Glomerular endothelial cell (primary cell): Measurements from ENCODE around the gene NEUROD6. TPM values are rescaled to one million over a fixed set of nuclear protein-coding genes. Genes with fewer than 3 reads are reported as not detected.

Experiments
- DNase-seq: peaks from one replicate; pipeline ENCODE4 v3.0.0-alpha.2; 2011; ENCODE audit warnings: low read depth, low spot score; ENCODE audit errors: extremely low read depth
- total RNA-seq: library from RNA; depleted of rRNA; stranded (reverse); fragments of >200 nt; gene quantifications from 2 replicates; pipeline ENCODE4 v1.2.3, GENCODE V29; 2015

Gene NEUROD6
- total RNA-seq, 1 donor from 2014 or later, result not detected

DNA sequence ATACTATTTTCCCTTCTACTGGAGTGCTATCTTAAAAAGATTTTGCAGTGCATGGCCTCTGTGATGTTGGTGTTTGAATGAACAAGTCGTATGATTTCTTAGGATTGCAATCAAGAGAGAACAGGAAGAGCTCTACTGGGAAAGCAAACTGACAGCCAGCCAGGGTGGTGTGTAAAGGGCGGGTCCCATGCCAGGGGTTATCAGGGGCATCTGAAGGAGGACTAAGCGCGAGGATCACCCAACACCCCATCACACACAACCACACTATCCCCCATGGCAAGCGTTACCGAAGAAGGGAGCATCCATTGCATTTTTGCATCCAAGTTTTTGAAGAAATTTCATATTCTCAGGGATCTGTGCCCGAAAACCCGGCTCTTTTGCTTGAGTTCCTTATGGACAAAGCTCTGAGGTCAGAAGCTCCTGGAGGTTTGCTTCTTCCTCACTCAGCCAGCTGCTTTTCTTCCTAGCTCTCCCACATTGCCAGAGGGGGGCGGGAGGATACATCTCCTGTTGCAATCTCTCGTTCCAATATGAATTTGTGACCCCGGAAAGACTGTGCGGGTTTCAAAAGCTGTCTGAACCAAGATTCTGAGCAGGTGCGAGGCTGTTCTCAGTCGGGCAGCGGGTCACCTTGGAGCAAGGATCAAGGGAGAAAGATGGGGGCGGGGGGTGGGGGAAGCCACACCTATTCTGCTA, 5.2 kb downstream of the NEUROD6 start:
- DNase-seq, result no peak

- no peak for DNase-seq
Measured at GRCh38 chr7:31333291-31333690, 7.2 kb downstream of the NEUROD6 start.

GRCh38 chr7:31327071-31327470, 13.5 kb downstream of the NEUROD6 start:
- DNase-seq, result no peak

GRCh38 chr7:31326416-31326815, 14.1 kb downstream of the NEUROD6 start:
- no peak for DNase-seq

DNA sequence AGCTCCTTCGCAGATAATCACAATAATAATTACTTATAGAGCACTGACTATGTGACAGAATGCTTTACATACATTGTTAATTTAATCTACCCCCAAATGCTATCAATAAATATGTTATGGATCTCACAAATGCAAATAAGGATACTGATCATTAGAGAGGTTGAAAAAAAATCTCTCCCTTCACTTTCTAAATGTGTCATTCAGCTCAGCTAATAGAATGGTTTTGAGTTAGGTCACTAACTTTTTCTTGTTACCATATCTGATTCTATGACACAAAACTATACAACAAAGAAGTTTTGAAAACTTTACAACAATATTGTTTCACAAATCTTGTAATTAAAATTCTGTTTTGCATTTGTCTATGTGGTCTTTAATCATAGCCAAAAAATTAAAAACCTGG, 17.4 kb downstream of the NEUROD6 start:
- DNase-seq, result no peak

DNA sequence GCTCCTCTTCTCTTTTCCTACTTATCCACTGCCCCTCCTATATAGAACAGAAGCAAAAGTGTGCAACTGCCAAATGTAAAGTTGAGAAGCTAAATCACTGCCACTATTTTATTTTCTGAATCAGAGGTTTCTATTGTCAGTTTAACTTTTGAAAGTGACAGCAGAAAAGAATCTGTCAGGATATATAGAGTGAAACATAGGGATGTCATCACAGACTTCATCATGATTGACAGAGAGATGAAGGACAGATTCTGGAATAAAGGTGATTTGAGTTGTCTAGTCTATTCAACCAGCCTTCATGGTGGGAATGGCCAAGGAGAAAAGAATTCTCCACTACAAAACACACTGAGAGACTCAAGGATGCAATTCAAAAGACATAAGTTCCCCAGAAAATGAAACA, 19.9 kb downstream of the NEUROD6 start:
- no peak for DNase-seq

DNA sequence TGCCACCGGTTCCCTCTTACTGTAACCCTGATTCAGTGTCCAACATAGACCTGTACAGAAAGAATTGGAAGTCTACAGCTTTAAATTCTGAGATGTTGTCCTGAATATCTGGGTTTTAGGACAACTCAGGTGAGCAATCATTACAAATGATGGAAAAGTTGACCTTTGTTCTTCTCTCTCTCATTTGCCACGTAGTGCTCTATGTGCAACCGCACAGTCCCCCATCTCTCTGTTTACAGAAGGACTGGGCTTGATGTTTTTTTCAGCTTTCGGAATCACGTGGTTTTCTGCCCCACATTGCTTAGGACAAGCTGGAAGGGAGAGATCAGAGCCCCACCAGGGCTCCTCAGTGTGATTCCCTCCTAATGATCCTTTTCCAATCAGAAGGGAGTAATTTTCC, 22.2 kb downstream of the NEUROD6 start:
- no peak for DNase-seq

GRCh38 chr7:31316876-31317275, 23.6 kb downstream of the NEUROD6 start:
- no peak for DNase-seq

GRCh38 chr7:31315758-31316157, 24.8 kb downstream of the NEUROD6 start:
- no peak for DNase-seq

DNA sequence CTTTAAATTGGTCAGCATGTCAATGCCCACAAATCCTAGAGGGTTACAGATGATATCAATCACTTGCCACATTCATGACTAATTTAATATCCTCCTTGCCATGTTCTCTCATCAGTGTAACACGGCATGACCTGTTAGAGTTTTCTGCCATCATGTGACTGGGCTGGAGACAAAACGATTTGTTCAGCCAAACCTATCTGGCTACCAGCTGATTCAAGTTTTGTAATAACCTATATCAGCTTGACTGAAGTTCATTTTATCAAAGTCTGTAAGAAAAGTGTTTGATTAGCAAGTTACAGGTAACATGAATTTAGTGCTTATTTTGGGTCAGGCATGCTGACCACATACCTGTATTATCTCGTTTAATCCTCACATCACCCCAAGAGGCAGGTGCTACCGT, 25.7 kb downstream of the NEUROD6 start:
- DNase-seq, result no peak

GRCh38 chr7:31312889-31313288, 27.6 kb downstream of the NEUROD6 start:
- DNase-seq, result no peak

DNA sequence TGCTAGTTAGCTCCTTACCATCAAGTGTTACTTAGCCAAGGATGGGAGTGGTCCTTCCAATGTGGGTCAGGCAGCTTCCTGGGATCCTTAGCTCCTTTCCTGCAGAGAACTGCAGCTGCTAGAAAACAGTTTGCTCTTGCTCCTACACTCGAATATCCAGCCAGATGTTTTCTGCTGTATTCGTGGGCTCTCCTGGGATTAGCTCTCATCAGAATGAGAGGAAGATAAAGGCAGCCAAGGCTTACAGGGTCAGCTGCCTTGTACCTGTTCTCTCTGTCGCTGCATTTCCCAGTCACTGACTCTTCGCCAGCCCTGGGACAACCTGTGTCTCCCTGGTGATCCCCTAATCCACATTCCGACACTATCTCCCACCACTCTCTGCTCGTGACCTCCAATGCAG, 29.0 kb downstream of the NEUROD6 start:
- DNase-seq, result no peak

DNA sequence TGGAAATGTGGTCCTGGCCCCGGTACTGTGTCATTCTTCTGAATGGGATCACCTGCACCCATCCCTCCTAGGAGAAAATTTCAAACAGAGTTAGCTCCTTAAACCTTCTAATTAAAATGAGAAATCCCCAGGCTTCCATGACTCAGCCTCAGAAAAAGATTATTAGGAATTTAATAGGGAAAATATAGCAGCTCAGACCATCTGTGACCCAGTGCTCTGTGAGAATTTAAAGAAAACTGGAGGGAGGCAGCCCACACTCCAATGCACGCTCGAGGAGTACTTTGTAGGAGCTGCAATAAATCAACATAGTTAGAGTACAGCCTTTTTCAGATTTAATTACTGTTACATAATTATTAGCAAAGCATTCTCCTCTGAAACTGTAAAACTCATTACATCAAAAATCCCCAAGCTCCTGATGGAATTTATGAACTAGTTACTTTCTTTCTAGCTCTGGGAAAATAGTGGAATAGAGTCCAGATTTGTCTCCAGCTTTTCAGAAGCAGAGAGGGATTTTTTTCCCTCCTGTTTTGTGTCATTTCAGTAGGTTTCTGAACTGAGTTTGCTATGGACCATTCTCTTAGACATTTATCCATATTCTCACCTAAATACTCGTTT, 30.1 kb downstream of the NEUROD6 start:
- no peak for DNase-seq

GRCh38 chr7:31309407-31309806, 31.1 kb downstream of the NEUROD6 start:
- no peak for DNase-seq

GRCh38 chr7:31308652-31309051, 31.9 kb downstream of the NEUROD6 start:
- no peak for DNase-seq

- DNase-seq, result no peak
Measured at GRCh38 chr7:31307972-31308371, 32.6 kb downstream of the NEUROD6 start.

DNA sequence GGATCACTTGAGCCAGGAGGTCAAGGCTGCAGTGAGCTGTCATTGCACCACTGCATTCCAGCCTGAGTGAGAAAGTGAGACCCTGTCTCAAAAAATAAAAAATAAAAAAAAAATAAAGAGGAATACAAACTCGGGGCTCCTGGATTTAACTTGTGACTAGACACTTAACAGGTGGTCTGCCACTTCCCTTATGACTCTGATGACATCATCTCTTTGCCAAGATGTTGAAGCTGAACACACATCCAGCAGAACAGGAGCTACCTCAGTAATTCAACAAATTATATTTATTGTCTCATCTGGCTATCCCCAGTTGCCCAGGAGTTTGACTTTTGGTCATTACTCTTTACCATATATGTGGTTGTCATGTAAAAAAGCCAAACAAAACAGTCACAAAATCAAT, 35.3 kb downstream of the NEUROD6 start:
- DNase-seq, result no peak

- DNase-seq, result no peak
Measured at GRCh38 chr7:31304446-31304845, 36.1 kb downstream of the NEUROD6 start.

- no peak for DNase-seq
Measured at GRCh38 chr7:31302356-31302755, 38.2 kb downstream of the NEUROD6 start.

GRCh38 chr7:31299336-31299735, 41.2 kb downstream of the NEUROD6 start:
- DNase-seq, result no peak

DNA sequence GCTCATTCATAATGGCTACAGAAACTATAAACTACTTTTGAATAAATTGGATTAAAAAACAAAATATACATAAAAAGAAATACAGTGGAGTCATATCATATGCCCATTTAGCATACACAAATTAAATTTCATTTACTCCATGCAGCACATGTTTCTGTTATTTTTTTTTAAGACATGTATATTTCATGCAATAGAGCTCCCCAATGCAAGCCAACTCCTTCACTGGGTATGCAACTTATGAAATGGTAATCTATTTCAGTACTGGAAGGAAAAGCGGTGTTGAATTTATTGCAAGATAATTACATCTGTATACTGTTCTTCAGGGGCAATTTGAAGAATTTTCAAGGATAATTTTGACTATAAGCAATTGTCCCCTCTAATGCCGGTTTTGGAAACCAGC, 49.9 kb downstream of the NEUROD6 start:
- no peak for DNase-seq
